ENCODE results near the gene GABRG3. TPM values are rescaled to one million over a fixed set of nuclear protein-coding genes. Genes with fewer than 3 reads are reported as not detected.

Gene GABRG3
- total and polyA plus RNA-seq, 2 donors (not counting 3 experiments of a cell fraction or from before 2014, with no cell fraction given), result not detected

DNA sequence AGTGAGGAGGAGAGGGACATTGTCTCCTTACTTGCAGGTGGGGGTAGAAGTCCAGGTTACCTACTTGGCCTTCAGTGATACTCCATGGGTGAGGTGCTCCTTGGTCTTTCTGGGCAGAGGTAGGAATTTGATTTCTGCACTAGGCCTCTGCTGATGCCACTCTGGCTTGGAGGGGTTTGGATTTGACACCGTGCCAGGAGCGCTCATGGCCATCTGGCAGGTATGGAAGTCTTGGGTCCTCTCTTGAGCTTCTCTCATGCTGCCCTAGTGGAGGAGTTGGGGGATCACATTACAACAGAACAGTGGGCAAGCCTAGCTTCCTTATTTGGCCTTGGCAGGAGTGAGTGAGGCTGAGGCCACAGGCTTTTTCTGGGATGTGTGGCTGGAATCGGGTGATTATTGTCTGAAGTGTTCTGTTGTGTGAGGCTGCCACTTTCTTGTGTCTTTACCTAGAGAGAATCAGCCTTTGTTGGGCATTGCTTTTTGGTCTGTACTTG lies 525.0 kb downstream of the GABRG3 start:
- no TSS peak for BruUV-seq (replicated peaks)
- dilution Hi-C loops (cut with MboI; ENCODE audit: extremely low pct_ligation_motif_present, low sequenced_read_pairs) (no loop called here), intact Hi-C loops (cut with micrococcal nuclease) (no loop called here)
- no peak overlapping the region for H3K4me3 ChIP-seq (replicated peaks in 1 of 3; ENCODE audit: insufficient read depth in 1 of 3, low read depth in 1 of 3, low read length in 3 of 3)
- H3K36me3 ChIP-seq (ENCODE audit: control insufficient read depth in 2 of 2, extremely low read depth in 1 of 2, insufficient read depth in 2 of 2, low read length in 2 of 2), result no peaks in the 10 kb centered on the region
- H3K9me3 ChIP-seq (replicated peaks; ENCODE audit: control insufficient read depth, insufficient read depth, low read length), result peaks cover 7% of the 10 kb centered on the region
- TF ChIP-seq, protein P1, sequence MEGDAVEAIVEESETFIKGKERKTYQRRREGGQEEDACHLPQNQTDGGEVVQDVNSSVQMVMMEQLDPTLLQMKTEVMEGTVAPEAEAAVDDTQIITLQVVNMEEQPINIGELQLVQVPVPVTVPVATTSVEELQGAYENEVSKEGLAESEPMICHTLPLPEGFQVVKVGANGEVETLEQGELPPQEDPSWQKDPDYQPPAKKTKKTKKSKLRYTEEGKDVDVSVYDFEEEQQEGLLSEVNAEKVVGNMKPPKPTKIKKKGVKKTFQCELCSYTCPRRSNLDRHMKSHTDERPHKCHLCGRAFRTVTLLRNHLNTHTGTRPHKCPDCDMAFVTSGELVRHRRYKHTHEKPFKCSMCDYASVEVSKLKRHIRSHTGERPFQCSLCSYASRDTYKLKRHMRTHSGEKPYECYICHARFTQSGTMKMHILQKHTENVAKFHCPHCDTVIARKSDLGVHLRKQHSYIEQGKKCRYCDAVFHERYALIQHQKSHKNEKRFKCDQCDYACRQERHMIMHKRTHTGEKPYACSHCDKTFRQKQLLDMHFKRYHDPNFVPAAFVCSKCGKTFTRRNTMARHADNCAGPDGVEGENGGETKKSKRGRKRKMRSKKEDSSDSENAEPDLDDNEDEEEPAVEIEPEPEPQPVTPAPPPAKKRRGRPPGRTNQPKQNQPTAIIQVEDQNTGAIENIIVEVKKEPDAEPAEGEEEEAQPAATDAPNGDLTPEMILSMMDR (IDR thresholded peaks at IDR 0.05; ENCODE audit: extremely low read depth in 1 of 2, insufficient read depth in 1 of 2, low read depth in 1 of 2, low read length in 2 of 2), result no peak
- TF ChIP-seq FOS (IDR thresholded peaks at IDR 0.05; ENCODE audit: borderline replicate concordance, insufficient read depth, low read length), result no peak
- no peak for TF ChIP-seq POLR2AphosphoS5 (IDR thresholded peaks at IDR 0.05; ENCODE audit: insufficient read depth, low read depth, low read length)
- no peak for TF ChIP-seq JUN (IDR thresholded peaks at IDR 0.05; ENCODE audit: borderline replicate concordance, insufficient read depth, insufficient read length, low read depth)
- no peak for TF ChIP-seq MYC (IDR thresholded peaks at IDR 0.05; ENCODE audit: low read depth, low read length)
- no peak for TF ChIP-seq GATA2 (IDR thresholded peaks at IDR 0.05; ENCODE audit: insufficient read depth, insufficient read length, low read depth, low read length)
- TF ChIP-seq, protein P2, sequence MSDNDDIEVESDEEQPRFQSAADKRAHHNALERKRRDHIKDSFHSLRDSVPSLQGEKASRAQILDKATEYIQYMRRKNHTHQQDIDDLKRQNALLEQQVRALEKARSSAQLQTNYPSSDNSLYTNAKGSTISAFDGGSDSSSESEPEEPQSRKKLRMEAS (IDR thresholded peaks at IDR 0.05; ENCODE audit: insufficient read depth, insufficient read length), result no peak
- TF ChIP-seq POLR2A (IDR thresholded peaks at IDR 0.05; ENCODE audit: low read depth, low read length), result no peak
- TF ChIP-seq EZH2 (IDR thresholded peaks at IDR 0.05; ENCODE audit: borderline replicate concordance, low read depth, low read length, severe bottlenecking), result no peak
- H3K9ac ChIP-seq (replicated peaks; ENCODE audit: extremely low read depth, insufficient read depth, low read length), result no peak overlapping the region
- DNase-seq (ENCODE audit: low read depth, low spot score), result no peak
- FAIRE-seq, result no peak
- H2AFZ ChIP-seq (ENCODE audit: low read depth, low read length), result no peak overlapping the region
- no peaks in the 10 kb centered on the region for H4K20me1 ChIP-seq (replicated peaks; ENCODE audit: control insufficient read depth, extremely low read depth, insufficient read depth, low read length)
- H3K4me1 ChIP-seq (ENCODE audit: control insufficient read depth, extremely low read depth, insufficient read depth, low read length), result no peaks in the 10 kb centered on the region
- ChIA-PET POLR2A (no interaction called here), CTCF (no interaction called here)
- no peaks in the 10 kb centered on the region for H3K27me3 ChIP-seq (ENCODE audit: control insufficient read depth in 2 of 2, insufficient read depth in 2 of 2, low read length in 2 of 2)
- no peak overlapping the region for H3K4me2 ChIP-seq (ENCODE audit: insufficient read depth, low read length)
- no peak overlapping the region for H3K27ac ChIP-seq (ENCODE audit: insufficient read depth, low read depth, low read length)
- no peaks in the 10 kb centered on the region for H3K9me1 ChIP-seq (replicated peaks; ENCODE audit: control insufficient read depth, extremely low read depth, insufficient read depth, low read length)
- no peaks in the 10 kb centered on the region for H3K79me2 ChIP-seq (ENCODE audit: control insufficient read depth, insufficient read depth, low read length)

Measured in endothelial cell of umbilical vein (primary cell).